ENCODE measurements around the gene ERI2. TPM values are rescaled to one million over a fixed set of nuclear protein-coding genes. Genes with fewer than 3 reads are reported as not detected.
A peak's percentile ranks its signal among the peaks of the same experiment; 100 is the strongest.

The ERI2 gene
- total and polyA plus RNA-seq, 2 of the 13 experiments (the other 11 are each of a cell fraction or from before 2014, with no cell fraction given) = 17.4 to 41.3 TPM

DNA sequence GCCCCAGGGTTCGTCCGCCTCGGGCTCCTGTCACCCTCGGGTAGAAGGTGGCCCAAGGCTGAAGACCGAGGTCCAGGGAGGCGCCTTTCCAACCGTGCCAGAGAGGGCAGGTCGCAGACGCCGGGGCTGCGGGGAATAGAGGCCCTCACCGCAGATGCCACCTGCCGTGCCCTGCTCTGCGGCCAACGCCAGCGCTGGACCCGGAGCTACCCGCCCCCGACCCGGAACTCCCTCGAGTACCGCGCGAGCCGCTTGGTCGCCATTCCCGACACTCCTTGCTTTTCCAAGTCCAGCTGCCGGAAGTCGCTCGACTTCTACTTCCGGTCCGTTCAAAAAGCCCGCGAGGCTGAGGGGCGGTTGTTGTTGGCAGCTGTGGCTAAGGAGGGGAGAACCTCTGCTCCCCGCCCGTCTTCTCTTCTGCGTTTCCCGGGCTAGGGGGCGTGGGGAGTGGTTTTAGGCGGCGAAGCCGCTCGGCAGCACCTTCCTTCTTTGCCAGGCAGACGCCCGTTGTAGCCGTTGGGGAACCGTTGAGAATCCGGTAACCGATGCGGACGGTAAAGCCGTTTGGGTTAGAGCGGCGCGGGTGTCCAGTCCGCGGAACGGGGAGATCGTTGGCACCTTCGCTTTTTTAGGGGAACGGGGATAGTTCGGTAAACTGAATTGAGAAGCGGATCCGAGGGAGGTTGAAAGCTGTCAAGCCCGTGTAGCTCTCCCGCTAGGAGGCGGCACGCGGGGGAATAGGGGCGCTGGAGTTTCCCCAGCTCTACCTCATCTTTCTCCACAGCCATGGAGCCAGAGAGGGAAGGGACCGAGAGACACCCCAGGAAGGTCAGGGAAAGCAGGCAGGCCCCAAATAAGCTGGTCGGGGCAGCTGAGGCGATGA, at the start of gene ERI2, which contains the start of gene REXO5 (continued):
- TF ChIP-seq, protein P1, sequence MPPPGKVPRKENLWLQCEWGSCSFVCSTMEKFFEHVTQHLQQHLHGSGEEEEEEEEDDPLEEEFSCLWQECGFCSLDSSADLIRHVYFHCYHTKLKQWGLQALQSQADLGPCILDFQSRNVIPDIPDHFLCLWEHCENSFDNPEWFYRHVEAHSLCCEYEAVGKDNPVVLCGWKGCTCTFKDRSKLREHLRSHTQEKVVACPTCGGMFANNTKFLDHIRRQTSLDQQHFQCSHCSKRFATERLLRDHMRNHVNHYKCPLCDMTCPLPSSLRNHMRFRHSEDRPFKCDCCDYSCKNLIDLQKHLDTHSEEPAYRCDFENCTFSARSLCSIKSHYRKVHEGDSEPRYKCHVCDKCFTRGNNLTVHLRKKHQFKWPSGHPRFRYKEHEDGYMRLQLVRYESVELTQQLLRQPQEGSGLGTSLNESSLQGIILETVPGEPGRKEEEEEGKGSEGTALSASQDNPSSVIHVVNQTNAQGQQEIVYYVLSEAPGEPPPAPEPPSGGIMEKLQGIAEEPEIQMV (CRISPR knock-in tag; IDR thresholded peaks at IDR 0.05; ENCODE audit: low read depth) = peak; percentile 73; the same call in 1 of the 2 replicates
- TF ChIP-seq NFKB2 (CRISPR knock-in tag; IDR thresholded peaks at IDR 0.05; ENCODE audit: borderline replicate concordance) (peak; percentile 98; the same call in 1 of the 2 replicates), ZIK1 (CRISPR knock-in tag; IDR thresholded peaks at IDR 0.05; ENCODE audit: borderline replicate concordance, low read depth) (peak; percentile 8), SALL2 (CRISPR knock-in tag; IDR thresholded peaks at IDR 0.05) (peak; percentile 92; the same call in 1 of the 2 replicates), PHB2 (IDR thresholded peaks at IDR 0.05; ENCODE audit: partially characterized antibody) (no peak), ZNF33B (CRISPR knock-in tag; IDR thresholded peaks at IDR 0.05) (0 out of 2 replicates have a peak, but pooled peaks have one; percentile 97), NR2F2 (IDR thresholded peaks at IDR 0.05; ENCODE audit: borderline replicate concordance, low read depth) (peak; percentile 38; the same call in 1 of the 2 replicates), TEF (CRISPR knock-in tag; IDR thresholded peaks at IDR 0.05) (peak; percentile 79), TBX3 (IDR thresholded peaks at IDR 0.05; ENCODE audit: borderline replicate concordance) (peak; percentile 9; the same call in 1 of the 2 replicates), NCOR1 (IDR thresholded peaks at IDR 0.05; ENCODE audit: borderline replicate concordance, low read length) (no peak; the same call in 1 of the 2 replicates), ESRRA (CRISPR knock-in tag; IDR thresholded peaks at IDR 0.05; ENCODE audit: low read depth) (peak; percentile 92), STAT6 (CRISPR knock-in tag; IDR thresholded peaks at IDR 0.05; ENCODE audit: borderline replicate concordance) (peak; percentile 97), ZNF883 (CRISPR knock-in tag; IDR thresholded peaks at IDR 0.05; ENCODE audit: not compliant biosample characterization) (peak; percentile 99), ZNF317 (CRISPR knock-in tag; IDR thresholded peaks at IDR 0.05) (peak; percentile 92), IRF2 (CRISPR knock-in tag; IDR thresholded peaks at IDR 0.05) (peak; percentile 86), MED8 (CRISPR knock-in tag; IDR thresholded peaks at IDR 0.05; ENCODE audit: insufficient replicate concordance) (peak; percentile 96)
- TF ChIP-seq, protein P2, sequence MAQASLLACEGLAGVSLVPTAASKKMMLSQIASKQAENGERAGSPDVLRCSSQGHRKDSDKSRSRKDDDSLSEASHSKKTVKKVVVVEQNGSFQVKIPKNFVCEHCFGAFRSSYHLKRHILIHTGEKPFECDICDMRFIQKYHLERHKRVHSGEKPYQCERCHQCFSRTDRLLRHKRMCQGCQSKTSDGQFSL (CRISPR knock-in tag; IDR thresholded peaks at IDR 0.05) = peak; percentile 76; the same call in 1 of the 2 replicates
- TF ChIP-seq, protein P3, sequence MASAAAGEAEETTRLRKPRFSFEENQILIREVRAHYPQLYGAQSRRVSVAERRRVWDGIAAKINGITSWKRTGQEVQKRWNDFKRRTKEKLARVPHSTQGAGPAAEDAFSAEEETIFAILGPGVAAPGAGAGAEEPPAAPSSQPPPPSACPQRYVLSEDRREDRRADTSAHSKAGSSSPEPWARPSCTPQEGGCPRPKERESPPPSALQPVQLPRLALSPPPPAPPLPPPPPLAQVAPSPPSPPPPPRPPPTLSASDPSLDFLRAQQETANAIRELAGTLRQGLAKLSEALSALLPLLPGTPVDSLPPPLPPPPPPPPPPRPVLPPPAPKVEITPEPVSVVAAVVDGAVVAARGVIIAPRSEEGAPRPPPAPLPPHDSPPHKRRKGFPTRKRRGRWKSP (CRISPR knock-in tag; IDR thresholded peaks at IDR 0.05) = peak; percentile 93

All from HepG2 (cell line).